ENCODE data around the gene AFAP1.
A peak's percentile ranks its signal among the peaks of the same experiment; 100 is the strongest.

AFAP1 gene

DNA sequence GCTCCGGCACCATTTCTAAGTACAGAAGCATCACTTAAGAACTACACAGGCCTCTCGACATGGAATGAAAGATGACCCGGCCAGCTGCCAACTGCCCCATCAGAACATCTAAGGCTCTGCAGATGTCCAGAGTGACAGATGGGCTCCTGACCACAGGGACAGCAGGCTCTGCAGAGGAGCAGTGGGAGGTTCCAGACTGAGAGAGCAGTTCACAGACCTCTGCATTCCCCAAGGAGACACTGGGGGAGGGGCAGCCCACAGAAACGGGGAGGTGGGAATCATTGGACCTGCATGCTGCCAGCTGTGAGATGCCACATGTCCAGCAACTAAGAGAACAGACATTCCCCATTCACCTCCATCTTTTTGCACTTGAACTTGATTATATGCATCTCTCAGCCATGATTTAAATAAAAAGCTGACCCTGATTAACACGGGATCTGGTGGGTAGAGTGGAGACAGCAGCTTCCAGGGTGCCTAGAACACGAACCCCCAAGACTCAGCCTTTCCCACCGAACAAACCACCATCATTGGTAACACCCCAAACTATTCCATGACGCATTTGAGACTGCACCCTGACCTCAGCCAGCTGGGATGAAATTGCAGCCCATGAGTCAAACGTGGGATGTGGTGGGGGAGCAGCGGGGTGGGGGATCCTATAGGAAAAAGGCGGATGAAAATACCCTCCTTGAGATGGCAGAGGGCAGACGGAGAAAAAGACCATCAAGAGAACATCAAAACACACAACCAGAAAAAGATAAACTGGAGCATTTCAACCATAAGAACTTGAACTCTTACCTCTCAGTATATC is 47.2 kb downstream of the AFAP1 start:
- DNase-seq, result peak; percentile 77

- peak; percentile 95 for DNase-seq
These were observed 48.8 kb downstream of the AFAP1 start for GRCh38 chr4:7890635-7891393.

DNA sequence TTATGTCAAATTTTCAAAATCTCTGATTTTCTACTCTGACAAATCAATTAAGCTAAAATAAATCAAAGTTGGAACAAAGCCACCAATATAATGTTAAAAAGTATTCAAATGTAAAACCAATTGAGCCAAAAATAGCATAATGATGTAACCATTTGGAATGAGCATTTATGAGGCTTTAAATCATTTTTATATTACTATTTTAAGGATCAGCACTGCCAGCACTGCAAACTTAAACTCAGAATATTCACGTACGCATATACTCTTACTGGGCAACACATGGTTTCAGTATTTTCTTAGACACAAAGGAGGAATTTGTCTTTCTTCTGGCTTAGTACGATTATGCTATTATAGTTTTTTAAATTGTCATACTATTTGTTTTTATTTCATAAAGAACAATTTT is 52.2 kb downstream of the AFAP1 start:
- peak; percentile 75 for DNase-seq

DNA sequence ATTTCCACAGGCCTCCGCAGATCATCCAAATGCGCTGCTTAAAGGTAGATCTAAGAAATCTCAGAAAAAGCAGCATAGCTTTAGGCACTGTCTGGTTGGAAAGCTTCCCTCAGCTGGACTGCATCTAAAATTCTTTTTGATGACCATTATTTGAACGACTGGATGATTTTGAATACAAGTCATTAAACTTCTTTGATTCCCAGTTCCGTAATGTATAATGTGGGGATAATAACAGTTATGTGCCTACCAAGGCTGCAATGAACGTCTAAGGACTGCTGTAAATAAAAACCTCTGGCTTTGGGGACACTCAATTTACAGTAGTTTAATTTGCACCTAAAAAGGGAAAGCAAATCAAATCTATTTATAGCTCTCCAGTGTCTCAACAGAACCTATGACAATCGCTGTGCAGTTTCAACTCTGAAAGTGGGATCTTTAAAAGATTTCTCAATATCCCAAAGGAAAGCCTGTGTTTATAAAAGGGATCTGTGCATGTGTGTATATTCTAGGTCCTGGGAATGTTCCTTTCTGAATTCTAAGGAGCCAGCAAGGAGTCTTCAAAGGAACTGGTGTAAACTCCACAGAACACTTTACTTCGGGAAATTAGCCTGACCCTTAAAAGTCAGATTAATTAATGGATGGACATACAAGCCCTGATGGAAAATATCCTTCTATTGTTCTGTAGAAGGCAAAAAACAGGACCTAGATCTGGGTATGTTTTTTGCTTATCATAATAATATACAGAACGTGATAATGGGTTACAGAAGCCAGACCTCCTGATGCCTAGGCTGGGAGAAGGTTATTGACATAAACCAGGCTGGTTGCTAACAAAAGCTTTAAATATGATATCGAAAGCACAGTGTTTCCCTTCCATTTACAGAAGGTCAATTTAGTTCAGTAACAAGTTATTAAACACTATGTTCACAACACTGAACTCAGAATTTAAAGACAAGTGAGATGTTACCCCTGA is 53.4 kb downstream of the AFAP1 start:
- DNase-seq, result no peak

DNA sequence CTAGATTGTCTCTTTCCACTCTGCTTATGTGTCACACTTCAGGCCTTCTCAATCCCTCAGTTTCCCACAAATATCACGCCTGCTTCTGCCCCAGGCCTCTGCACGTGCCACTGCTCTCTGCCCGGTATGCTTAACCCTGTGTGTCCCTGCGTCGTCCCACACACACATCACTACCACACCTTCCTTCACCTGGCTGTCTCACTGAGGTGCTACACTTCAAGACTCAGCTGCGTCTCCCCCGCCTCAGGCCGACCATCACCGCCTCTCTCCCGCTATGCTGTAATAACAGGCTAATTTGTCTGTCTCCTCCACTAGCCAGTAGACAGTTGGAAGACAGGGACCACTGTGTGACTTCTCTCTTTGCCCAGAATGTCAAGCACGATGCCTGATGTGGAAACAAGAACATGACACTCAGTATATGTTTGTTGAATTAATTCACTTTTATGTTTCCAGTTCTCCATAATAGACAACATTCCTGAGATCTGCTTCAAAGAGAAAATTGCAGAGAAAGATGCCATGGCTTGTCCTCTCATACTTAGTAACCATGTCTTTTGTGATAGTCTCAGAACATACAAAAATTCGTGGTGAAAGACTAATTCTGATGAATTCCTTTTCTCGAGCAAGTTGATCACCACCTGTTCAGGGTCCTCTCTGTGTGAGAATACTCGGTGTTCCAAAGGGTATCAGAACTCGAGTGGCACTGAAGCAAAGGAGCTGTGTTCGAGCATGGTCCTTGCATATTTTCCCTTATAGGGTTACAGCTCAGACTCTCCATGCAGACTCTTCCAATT is 54.2 kb downstream of the AFAP1 start:
- DNase-seq, result no peak

DNA sequence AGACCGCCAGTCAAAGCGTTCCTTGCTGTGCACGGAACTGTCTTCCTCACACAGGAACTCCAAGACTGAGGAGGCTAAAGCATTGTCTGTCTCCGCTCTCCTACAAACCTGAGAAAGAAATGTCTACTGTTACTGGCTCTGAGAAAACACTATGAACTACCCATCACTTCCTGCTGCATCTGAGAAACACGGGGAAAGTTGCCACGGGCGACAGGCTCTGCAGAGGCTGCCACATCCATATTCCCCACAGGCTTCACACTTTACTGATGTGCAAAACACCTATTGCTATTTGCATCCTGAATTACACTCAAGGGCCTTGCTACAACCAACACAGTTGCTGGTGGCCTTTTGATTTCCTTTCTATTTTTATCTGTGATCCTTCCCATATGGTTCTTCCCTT is 59.0 kb downstream of the AFAP1 start:
- no peak for DNase-seq

DNA sequence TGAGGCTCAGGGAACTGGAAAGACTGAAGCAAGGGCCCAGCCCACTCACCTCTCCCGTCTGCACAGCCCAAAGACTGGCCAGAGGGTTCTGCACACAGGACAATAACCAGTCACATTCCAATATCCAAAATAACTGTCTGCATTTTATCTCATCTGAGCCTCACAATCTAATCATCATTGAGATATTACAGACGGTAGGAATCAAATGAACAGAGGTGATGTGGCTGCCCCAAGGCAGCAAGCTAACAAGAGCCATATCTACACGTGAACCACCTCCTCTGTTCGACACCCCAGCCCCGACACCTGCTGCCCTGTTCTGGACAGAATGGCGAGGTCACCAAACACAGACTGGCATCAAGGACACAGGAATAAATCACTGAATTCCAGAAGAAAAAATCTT is 60.5 kb downstream of the AFAP1 start:
- no peak for DNase-seq

DNA sequence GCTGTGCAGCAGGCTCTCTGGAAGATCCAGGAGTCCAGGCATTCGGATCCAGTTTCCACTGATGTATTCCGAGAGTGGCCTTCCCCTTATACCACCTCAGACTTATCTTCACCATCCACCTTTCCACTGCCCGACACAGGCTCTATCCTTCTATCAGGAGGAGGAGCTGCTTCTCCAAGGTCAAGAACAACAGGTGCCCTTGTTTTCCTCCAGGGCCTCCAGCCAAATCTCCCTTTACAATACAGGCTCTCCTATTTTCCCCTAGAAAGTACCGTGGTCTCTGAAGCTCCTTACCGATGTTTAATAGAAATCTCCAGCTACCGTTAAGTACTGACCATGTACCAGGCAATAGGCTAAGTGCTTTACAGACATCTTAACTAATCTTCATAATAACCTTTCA is 61.3 kb downstream of the AFAP1 start:
- no peak for DNase-seq

- no peak for DNase-seq
These were observed 62.5 kb downstream of the AFAP1 start for GRCh38 chr4:7877176-7877575.

DNA sequence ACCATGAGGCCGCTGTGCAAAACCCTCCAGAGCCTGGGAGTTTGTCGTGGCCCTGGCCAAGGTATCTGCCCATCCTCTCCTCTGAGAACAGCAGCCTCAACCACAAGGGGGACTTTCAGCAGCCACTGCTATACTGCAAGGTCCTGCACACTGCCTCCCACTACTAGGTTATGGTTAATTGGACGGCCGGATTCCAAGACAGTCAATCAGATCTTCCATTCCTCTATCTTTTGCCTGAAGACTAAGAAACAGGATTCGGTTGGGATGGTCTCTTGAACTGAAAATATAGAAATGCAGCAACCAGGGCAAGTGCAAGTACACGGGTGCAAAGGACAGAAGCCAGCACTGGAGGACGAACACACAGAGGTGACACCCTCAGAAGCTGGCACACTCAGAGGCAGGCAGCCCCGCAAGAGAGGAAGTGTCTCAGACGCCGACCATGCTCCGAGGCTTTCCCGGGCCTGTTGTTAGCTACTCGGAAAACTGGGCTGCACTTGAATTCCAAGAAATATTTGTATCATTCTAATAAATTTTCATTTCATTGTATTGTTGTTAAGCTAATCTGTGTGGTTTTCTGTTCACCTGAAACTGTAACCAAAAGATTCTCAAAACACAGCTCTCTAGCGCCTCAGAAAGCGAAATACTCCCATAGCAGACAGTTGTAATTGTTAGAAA is 63.3 kb downstream of the AFAP1 start:
- DNase-seq, result peak; percentile 71

- DNase-seq, result no peak
These were observed 64.8 kb downstream of the AFAP1 start for GRCh38 chr4:7874838-7875237.

GRCh38 chr4:7873881-7874280 is 65.8 kb downstream of the AFAP1 start:
- DNase-seq, result no peak

GRCh38 chr4:7872264-7872771 is 67.3 kb downstream of the AFAP1 start:
- peak; percentile 96 for DNase-seq

DNA sequence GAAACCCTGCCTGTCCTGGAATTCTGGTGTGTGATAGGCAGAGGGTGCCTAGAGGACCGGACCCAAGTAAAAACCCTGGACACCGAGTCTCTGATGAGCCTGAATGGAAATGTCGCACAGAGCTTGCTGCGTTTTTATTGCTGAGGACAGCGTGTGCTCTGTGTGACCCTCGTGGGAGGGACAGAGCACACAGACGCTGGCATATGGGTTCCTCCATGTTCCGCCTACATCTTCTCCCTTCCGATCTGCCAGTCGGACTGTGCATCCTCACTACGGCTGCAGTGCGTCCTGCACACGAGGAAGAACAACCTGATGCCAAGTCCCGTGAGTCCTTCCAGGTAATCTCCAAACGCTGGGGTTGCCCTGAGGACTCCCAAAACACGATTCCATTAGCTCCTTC is 68.3 kb downstream of the AFAP1 start:
- no peak for DNase-seq

DNA sequence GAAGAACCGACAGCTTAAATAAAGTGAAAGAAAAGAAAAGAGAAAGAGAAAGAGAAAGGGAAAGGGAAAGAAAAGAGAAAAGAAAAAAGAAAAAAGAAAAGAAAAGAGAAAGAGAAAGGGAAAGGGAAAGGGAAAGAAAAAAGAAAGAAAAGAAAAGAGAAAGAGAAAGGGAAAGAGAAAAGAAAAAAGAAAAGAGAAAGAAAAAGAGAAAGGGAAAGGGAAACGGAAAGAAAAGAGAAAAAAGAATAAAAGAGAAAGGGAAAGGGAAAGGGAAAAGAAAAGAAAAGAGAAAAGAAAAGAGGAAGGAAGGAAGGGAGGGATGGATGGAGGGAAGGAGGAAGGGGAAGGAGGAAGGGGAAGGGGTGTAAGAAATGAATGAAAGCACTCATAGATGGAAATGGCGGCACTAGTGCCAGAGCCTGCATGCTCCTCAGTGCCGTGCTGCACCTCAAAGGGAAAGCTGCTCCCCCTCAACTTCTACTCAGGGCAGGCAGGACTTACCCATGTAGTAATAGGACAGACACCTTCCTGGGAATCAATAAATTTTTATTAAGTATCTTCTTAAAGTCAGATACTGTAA is 70.7 kb downstream of the AFAP1 start:
- DNase-seq, result no peak

- no peak for DNase-seq
These were observed 71.3 kb downstream of the AFAP1 start for GRCh38 chr4:7868436-7868775.

DNA sequence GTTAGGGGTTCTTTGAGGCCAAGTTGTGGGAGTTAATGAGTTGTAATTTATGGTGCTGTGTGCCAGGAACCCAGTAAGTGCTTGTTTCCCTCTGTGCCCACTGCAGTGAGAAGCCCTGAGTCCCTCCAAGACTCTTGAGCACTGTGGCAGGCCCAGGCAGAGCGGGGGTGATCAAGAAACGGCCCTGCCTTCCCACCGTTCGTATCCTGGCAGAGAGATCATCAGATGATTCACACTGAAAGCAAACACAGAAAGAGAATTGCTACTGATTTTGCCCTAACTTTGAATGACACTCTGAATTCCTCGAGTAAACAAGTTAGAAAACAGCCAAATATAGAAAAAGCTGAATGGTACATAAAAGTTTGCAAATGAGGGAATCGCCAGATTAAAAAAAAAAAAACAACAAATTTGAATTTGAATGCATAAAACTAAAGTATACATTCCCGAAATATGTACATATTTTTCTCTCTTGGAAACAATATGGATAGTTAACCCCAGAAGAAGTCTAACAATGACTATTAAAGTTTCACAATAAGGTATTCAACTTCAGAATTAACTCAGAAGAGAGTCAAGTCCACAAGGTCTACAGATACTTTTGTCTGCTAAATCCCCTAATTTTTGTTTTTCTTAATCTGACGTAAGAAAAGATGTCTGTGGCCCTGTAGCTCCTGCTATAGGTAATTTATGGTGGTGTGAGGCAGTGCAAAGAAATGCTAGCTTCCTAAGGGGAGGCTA is 71.8 kb downstream of the AFAP1 start:
- peak; percentile 57 for DNase-seq

DNA sequence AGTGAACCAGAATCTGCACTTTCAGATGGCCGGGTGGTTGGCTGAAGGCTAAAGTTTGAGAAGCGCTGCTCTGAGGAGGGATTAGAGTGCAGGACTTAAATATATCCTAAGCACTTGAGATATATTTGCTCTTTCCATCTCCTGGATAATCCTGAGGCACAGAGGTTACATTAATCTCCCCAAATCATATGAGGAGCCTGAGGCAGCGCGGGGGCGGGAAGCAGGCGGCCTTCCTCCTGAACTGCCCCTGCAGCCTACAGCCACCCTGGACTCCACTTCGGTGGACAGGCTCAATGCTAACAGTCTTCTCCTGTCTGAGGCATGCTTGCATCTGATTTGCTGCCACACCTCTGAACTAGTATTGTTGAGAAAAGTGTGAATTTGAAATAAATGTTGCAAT is 72.5 kb downstream of the AFAP1 start:
- no peak for DNase-seq

DNA sequence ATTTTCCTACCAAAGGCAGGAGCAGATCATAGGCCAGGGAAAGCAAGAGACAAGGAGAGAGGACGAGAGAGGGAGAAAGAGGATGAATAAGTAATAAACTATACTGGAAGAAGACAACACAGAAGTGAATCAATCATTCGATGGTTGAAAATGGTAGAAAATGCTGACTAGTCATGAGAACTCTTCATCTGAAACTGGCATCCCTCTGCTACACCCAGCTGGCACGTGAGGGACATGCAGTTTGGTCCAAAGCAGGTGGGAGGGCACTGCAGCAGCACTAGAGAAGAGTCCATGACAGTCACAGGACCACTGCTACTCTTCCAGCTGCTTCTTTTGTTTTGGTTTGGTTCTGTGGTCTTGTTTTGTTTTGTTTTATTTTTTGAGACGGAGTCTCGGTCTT is 74.1 kb downstream of the AFAP1 start:
- DNase-seq, result no peak

- DNase-seq, result no peak
These were observed 75.0 kb downstream of the AFAP1 start for GRCh38 chr4:7864685-7865084.
